Activated T-helper 17 cell treated with anti-CD3 and anti-CD28 coated beads, Interleukin-2, amount 50 U/mL, for 72 hours (primary cell): Measurements from ENCODE around the gene MYBPC2. TPM values are rescaled to one million over a fixed set of nuclear protein-coding genes. Genes with fewer than 3 reads are reported as not detected.

ENCODE experiments used
- ATAC-seq: fragments of 150-1000 bp; cut with Tn5 transposase; replicated peaks from 2 replicates; pipeline ENCODE4 v1.10.0; 2021; ENCODE audit warnings: mild to moderate bottlenecking, moderate library complexity
- H3K27ac Mint-ChIP-seq: one replicate; pipeline ENCODE4 v1.8.0; 2022; ENCODE audit warnings: mixed read lengths
- H3K27me3 Mint-ChIP-seq: one replicate; pipeline ENCODE4 v1.8.0; 2022; ENCODE audit warnings: mixed read lengths
- H3K36me3 Mint-ChIP-seq: one replicate; pipeline ENCODE4 v1.8.0; 2022; ENCODE audit warnings: low read depth, mild to moderate bottlenecking, mixed read lengths
- H3K4me1 Mint-ChIP-seq: one replicate; pipeline ENCODE4 v1.8.0; 2022; ENCODE audit warnings: mixed read lengths
- H3K4me3 Mint-ChIP-seq: one replicate; pipeline ENCODE4 v1.8.0; 2022; ENCODE audit warnings: mild to moderate bottlenecking, mixed read lengths
- H3K9me3 Mint-ChIP-seq: one replicate; pipeline ENCODE4 v1.8.0; 2022; ENCODE audit warnings: mixed read lengths
- total RNA-seq, 2 donors: library from RNA; stranded (reverse); gene quantifications; one replicate each; pipeline ENCODE4 v1.2.3, GENCODE V29; 2022

MYBPC2 gene
- total RNA-seq, 2 donors from 2014 or later, result 0.28 to 4.6 TPM

GRCh38 chr19:50496189-50497021 is 63.7 kb downstream of the MYBPC2 start:
- Mint-ChIP-seq H3K9me3 (no peaks in the 10 kb centered on the region), H3K27me3 (no peaks in the 10 kb centered on the region), H3K27ac (no peak overlapping the region), H3K4me3 (no peak overlapping the region), H3K4me1 (peaks cover 18% of the 10 kb centered on the region), H3K36me3 (no peaks in the 10 kb centered on the region)
- ATAC-seq, result no peak

GRCh38 chr19:50497022-50497405 is 64.3 kb downstream of the MYBPC2 start:
- Mint-ChIP-seq H3K9me3 (no peaks in the 10 kb centered on the region), H3K4me1 (peaks cover 12% of the 10 kb centered on the region), H3K4me3 (no peak overlapping the region), H3K27me3 (no peaks in the 10 kb centered on the region), H3K36me3 (no peaks in the 10 kb centered on the region), H3K27ac (no peak overlapping the region)
- ATAC-seq, result no peak

DNA sequence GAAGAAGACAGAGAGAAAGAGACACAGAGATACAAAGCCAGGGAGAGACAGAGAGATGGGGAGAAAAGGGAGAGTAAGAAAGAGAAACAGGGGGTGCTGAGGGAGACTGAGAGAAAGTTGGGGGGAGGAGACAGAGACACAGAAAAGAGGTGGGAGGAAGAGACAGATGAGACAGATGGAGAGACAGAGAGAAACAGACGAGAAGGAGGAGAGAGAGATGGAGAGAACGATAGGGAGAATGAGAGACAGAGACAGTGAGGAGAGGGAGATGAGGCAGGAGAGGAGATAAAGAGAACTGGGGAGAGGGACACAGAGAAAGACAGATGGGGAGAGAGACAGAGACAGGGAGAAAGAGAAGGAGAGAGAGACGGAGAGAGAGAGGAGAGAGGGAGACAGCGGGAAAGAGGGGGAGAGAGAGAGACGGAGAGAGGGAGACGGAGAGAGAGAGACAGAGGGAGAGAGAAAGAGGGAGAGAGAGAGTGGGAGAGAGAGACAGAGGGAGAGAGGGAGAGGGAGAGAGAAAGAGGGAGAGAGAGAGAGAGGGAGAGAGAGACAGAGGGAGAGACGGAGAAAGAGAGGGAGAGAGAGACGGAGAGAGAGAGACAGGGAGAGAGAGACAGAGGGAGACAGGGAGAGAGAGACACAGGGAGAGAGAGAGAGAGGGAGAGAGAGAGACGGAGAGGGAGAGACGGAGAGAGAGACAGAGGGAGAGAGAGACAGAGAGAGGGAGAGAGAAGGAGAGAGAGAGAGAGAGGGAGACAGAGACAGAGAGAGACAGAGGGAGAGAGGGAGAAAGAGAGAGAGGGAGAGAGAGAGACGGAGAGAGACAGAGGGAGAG is 65.7 kb downstream of the MYBPC2 start:
- no peaks in the 10 kb centered on the region for H3K27me3 Mint-ChIP-seq
- no peak overlapping the region for H3K4me3 Mint-ChIP-seq
- no peaks in the 10 kb centered on the region for H3K9me3 Mint-ChIP-seq
- H3K27ac Mint-ChIP-seq, result no peak overlapping the region
- ATAC-seq, result no peak
- H3K36me3 Mint-ChIP-seq, result no peaks in the 10 kb centered on the region
- peaks cover 6% of the 10 kb centered on the region for H3K4me1 Mint-ChIP-seq

DNA sequence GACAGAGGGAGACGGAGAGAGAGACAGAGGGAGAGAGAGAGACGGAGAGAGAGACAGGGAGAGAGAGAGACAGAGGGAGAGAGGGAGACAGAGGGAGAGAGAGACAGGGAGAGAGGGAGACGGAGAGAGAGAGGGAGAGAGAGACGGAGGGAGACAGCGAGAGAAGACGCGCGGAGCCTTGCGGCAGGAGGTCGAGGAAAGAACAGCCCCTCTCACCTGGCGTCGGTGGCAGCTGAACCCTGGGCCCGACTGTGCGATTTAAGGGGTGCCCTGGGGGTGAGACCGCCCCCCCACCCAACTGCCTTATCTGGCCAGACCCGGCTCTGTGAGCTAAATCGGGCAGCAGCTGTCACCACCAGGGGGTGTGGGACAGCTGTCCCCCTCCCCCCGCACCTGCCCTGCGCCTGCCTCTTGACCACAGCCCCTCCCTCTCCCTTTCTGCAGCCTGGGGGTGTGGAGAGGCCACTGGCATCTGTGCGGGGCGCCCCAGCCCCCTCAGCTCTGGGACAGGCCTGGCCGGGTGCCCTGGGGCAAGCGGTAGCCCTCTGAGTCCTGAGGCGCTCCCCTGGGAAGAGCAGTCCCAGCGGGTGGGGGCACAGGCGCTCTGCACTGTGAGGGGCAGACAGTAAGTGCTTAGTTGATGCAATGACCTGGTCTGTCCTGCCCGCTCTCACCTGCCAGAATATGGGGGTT is 67.5 kb downstream of the MYBPC2 start:
- Mint-ChIP-seq H3K27ac (no peak overlapping the region), H3K4me1 (no peaks in the 10 kb centered on the region), H3K4me3 (no peak overlapping the region), H3K36me3 (no peaks in the 10 kb centered on the region), H3K9me3 (no peaks in the 10 kb centered on the region), H3K27me3 (no peaks in the 10 kb centered on the region)
- ATAC-seq, result peak; percentile 55

DNA sequence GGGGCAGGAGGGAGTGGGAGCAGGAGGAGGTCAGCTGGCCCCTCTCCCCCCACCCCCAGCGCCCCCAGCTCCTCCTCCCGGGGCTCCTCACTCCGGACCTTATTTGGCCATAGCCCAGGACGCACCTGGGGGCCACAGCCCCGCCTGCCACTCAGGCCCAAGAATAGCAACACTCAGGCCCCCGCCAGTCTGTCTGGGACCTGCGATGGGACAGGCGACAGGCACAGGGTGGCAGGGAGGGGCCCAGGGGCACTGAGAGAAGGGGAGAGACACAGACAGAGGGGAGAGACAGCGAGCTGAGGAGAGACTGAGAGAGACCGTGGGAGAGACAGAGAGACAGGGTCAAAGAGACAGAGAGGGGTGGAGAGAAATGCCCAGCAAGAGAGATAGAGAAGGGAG is 68.1 kb downstream of the MYBPC2 start:
- Mint-ChIP-seq H3K27me3 (no peaks in the 10 kb centered on the region), H3K4me3 (no peak overlapping the region), H3K36me3 (no peaks in the 10 kb centered on the region), H3K27ac (no peak overlapping the region), H3K4me1 (no peaks in the 10 kb centered on the region), H3K9me3 (no peaks in the 10 kb centered on the region)
- ATAC-seq, result no peak

DNA sequence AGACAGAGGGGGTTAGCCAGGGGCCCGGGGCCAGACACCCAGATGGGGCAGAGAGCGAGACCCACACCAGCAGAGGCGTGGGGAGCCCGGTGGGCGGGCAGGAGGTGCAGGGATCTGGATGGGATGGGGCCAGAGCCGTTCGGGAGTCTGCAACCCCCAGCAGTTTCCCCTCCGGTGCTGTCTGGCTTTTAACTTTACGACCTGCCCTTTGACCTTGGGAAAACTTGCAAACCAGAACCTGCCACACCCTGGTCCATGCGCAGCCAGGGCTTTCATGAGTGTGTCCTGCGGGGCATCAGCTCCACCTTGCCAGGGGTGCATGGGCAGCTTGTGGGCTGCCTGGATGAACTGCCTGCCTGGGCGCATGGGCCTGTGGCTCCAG is 68.5 kb downstream of the MYBPC2 start:
- no peak for ATAC-seq
- no peaks in the 10 kb centered on the region for H3K27me3 Mint-ChIP-seq

DNA sequence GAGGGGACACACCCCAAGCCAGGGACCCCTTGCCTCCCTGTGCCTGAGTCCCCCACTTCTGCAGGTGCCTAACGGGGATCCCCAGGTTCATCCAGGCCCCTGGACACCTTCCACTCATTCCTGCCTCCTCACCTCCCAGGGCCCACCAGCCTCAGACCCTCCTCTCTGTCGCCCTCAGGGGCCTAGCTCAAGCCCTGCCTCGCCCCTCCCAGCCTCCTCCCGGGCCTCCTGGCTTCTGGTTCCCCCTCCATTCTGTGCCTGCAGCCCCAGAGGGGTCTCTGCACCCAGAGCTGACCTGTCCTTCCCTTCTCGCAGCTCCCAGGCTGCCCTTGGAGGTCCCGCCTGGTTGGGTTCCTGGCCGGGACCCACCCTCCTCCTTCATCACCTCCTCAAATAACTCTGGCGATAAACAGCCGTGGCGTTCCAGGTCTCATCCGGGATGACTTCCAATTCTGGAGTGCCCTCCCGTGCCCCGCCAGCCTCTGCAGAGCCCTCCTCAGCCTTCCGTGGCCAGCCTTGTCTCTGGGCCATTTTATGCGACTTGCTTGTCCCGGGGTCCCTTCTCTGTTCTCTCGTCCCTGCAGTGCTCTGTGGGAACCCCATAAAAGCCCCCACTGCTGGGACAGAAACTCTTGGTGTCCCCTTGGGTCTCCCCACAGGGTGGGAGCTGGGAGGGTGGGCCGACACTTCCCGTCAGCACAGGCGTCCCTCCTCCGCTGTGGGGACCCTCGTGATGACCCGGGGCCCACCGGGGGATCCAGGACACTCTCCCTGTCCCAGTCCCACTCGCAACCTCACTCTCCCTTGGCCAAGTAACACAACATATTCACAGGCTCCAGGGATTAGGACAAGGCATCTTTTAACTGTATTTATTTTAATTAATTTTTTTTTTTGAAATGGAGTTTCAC is 69.1 kb downstream of the MYBPC2 start:
- Mint-ChIP-seq H3K27ac (no peak overlapping the region), H3K36me3 (no peaks in the 10 kb centered on the region), H3K4me3 (no peak overlapping the region), H3K9me3 (no peaks in the 10 kb centered on the region), H3K27me3 (no peaks in the 10 kb centered on the region), H3K4me1 (peaks cover 1% of the 10 kb centered on the region)
- no peak for ATAC-seq

More for the DNA sequence above, 68.5 kb downstream of the MYBPC2 start:
- Mint-ChIP-seq H3K9me3 (no peaks in the 10 kb centered on the region), H3K4me1 (no peaks in the 10 kb centered on the region), H3K4me3 (no peak overlapping the region), H3K36me3 (no peaks in the 10 kb centered on the region), H3K27ac (no peak overlapping the region)

- no peak for ATAC-seq
- no peak overlapping the region for H3K27ac Mint-ChIP-seq
- H3K9me3 Mint-ChIP-seq, result no peaks in the 10 kb centered on the region
- H3K4me1 Mint-ChIP-seq, result peaks cover 22% of the 10 kb centered on the region
- no peaks in the 10 kb centered on the region for H3K27me3 Mint-ChIP-seq
- H3K4me3 Mint-ChIP-seq, result no peak overlapping the region
- peaks cover 19% of the 10 kb centered on the region for H3K36me3 Mint-ChIP-seq
Measured at GRCh38 chr19:50505856-50506611, 73.3 kb downstream of the MYBPC2 start.

DNA sequence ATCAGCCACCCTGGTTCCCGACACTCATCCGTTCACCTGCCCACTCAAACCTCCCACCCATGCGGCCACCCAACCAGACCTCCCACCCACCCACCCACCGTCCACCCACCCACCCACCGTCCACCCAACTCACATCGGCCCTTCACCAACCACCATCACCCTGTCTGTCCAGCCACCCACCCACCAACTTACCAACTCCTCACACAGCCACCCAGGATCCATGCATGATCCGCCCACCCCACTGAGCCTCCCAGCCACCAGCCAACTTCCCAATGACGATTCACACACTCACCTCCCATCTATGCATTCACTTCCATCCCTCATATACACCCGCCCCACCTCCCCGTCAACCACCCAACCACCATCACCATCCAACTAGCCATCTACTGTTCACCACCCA is 74.0 kb downstream of the MYBPC2 start:
- no peaks in the 10 kb centered on the region for H3K27me3 Mint-ChIP-seq
- no peak overlapping the region for H3K27ac Mint-ChIP-seq
- H3K4me3 Mint-ChIP-seq, result no peak overlapping the region
- peaks cover 28% of the 10 kb centered on the region for H3K4me1 Mint-ChIP-seq
- peaks cover 26% of the 10 kb centered on the region for H3K36me3 Mint-ChIP-seq
- H3K9me3 Mint-ChIP-seq, result no peaks in the 10 kb centered on the region
- ATAC-seq, result no peak

- Mint-ChIP-seq H3K27me3 (no peaks in the 10 kb centered on the region), H3K27ac (peak overlapping the region; percentile 55), H3K4me3 (no peak overlapping the region), H3K9me3 (no peaks in the 10 kb centered on the region), H3K36me3 (peaks cover 26% of the 10 kb centered on the region), H3K4me1 (peaks cover 28% of the 10 kb centered on the region)
- no peak for ATAC-seq
Measured at GRCh38 chr19:50507376-50507775, 74.7 kb downstream of the MYBPC2 start.

DNA sequence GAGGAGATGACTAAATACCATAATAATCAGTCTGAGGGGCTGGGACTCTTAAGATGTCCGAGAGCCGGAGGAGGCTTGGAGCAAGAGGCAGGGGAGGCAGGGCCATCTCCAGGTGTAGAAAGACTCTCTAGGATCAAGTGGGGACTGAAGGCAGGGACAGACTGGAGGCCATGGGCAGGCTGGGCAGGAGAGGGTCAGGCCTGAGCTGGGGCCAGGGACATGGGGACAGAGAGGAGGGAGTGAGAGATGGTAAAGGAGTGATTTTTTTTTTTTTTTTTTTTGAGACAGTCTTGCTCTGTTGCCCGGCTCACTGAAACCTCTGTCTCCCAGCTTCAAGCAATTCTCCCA is 76.1 kb downstream of the MYBPC2 start:
- Mint-ChIP-seq H3K4me1 (peaks cover 28% of the 10 kb centered on the region), H3K4me3 (peak overlapping the region; percentile 86), H3K27me3 (no peaks in the 10 kb centered on the region), H3K36me3 (peaks cover 26% of the 10 kb centered on the region), H3K27ac (peak overlapping the region; percentile 55), H3K9me3 (no peaks in the 10 kb centered on the region)
- no peak for ATAC-seq

- Mint-ChIP-seq H3K27me3 (no peaks in the 10 kb centered on the region), H3K27ac (peak overlapping the region; percentile 55), H3K36me3 (peaks cover 26% of the 10 kb centered on the region), H3K4me1 (peaks cover 28% of the 10 kb centered on the region), H3K9me3 (no peaks in the 10 kb centered on the region), H3K4me3 (peak overlapping the region; percentile 86)
- ATAC-seq, result no peak
Measured at GRCh38 chr19:50509366-50509765, 76.7 kb downstream of the MYBPC2 start.

- no peaks in the 10 kb centered on the region for H3K9me3 Mint-ChIP-seq
Measured at GRCh38 chr19:50510121-50510670, 77.5 kb downstream of the MYBPC2 start.

More at GRCh38 chr19:50510121-50510670, 77.5 kb downstream of the MYBPC2 start:
- H3K27me3 Mint-ChIP-seq, result no peaks in the 10 kb centered on the region
- H3K4me1 Mint-ChIP-seq, result peaks cover 28% of the 10 kb centered on the region
- peak overlapping the region; percentile 86 for H3K4me3 Mint-ChIP-seq
- H3K27ac Mint-ChIP-seq, result peak overlapping the region; percentile 96
- no peak for ATAC-seq
- H3K36me3 Mint-ChIP-seq, result peaks cover 26% of the 10 kb centered on the region
